HG03558 (cell line): Measurements from ENCODE around the gene ELP2.
"Not testable (repeated sequence)": the region's sequence is repeated elsewhere in the genome, so short reads cannot be mapped to it uniquely, and the experiment has no call there.

Experiments
- ATAC-seq: cut with Tn5 transposase; IDR thresholded peaks from one replicate; pipeline ENCODE4 v1.9.1; 2021; ENCODE audit warnings: moderate number of reproducible peaks; ENCODE audit not compliant: unreplicated experiment; ENCODE audit errors: extremely low read depth

Gene ELP2

GRCh38 chr18:36129300-36130038 is at the start of gene ELP2, which contains the start of gene SLC39A6:
Gene ELP2 (plus strand): TSS chr18:36129899. CDS start chr18:36129934, 35 bp downstream.
Gene SLC39A6 (minus strand): TSS chr18:36129340. CDS start chr18:36127007, 2,333 bp downstream.
- peak; percentile 67 for ATAC-seq

DNA sequence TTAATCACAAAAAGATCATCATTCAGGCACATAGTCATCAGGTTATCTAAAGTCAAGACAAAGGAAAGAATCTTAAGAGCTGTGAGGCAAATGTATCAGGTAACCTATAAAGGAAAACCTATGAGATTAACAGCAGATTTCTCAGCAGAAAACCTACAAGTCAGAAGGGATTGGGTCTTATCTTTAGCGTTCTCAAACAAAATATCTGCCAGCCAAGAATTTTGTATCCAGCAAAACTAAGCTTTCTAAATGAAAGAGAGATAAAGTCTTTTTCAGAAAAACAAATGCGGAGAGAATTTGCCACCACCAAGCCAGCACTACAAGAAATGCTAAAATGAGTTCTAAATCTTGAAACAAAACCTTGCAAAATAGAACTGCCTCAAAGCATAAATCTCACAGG is 48.6 kb upstream of the ELP2 start:
- not testable (repeated sequence) for ATAC-seq

GRCh38 chr18:36083729-36084128 is 46.0 kb upstream of the ELP2 start:
- no peak for ATAC-seq

DNA sequence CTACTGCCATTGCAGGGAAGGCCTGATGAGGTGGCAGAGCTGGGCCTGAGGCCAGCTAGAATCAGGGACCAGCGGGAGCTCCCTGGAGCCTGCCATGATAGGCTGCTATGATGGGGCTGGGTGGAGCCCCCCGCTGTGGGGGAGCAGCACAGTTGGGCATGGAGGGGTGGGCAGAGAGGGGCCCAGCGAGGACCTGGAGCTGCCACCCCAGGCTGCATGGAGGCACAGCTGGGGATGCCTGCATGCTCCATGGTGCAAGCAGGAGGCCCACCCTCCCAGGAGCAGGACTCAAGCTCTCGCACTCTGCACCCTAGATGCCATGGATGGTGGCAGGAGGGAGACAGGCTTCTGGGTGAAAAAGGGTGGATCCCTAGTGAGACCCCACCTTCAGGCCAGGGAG is 44.5 kb upstream of the ELP2 start:
- no peak for ATAC-seq

DNA sequence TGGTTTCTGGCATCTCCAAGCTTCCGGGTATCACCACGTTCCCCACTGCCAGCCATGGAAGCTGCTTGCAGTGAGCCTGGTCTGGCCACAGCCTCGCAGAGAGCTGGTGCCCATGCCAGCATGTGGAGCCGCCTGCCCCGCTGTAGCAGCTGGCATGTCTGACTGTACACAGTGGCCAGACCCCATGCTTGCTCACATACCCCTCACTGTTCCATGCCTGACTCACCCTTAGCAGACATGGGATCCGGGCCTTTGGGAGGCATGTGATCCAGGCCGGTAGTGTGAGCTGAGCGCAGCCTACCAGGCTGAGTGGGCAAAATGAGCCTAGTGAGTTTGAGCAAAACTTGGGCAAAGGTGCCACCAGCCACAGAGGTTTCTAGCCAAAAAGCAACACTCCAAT is 43.5 kb upstream of the ELP2 start:
- no peak for ATAC-seq

GRCh38 chr18:36088256-36088655 is 41.4 kb upstream of the ELP2 start:
- ATAC-seq, result no peak

- ATAC-seq, result no peak
Observed at GRCh38 chr18:36089001-36089400, 40.7 kb upstream of the ELP2 start.

- ATAC-seq, result not testable (repeated sequence)
Observed at GRCh38 chr18:36092116-36092515, 37.6 kb upstream of the ELP2 start.

- no peak for ATAC-seq
Observed at GRCh38 chr18:36094431-36094830, 35.3 kb upstream of the ELP2 start.

GRCh38 chr18:36095936-36096519 is 33.7 kb upstream of the ELP2 start:
- ATAC-seq, result no peak

- no peak for ATAC-seq
Observed at GRCh38 chr18:36096955-36097354, 32.7 kb upstream of the ELP2 start.

GRCh38 chr18:36099311-36099710 is 30.4 kb upstream of the ELP2 start:
- no peak for ATAC-seq

- ATAC-seq, result no peak
Observed at GRCh38 chr18:36101943-36102342, 27.8 kb upstream of the ELP2 start.

DNA sequence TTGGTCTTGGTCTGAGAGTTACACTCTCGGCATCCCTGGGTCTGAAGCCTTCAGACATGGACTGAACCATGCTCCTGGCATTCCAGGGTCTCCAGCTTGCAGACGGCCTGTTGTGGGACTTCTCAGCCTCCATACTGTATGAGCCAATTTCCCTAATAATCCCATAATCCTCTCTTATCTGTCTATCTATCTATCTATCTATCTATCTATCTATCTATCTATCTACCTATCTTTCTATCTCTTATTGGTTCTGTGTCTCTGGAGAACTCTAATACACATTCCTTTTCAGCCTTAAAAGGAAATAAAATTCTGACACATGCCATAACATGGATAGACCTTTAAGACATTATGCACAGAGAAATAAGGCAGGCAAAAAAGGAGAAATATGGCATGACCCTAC is 24.9 kb upstream of the ELP2 start:
- ATAC-seq, result no peak

DNA sequence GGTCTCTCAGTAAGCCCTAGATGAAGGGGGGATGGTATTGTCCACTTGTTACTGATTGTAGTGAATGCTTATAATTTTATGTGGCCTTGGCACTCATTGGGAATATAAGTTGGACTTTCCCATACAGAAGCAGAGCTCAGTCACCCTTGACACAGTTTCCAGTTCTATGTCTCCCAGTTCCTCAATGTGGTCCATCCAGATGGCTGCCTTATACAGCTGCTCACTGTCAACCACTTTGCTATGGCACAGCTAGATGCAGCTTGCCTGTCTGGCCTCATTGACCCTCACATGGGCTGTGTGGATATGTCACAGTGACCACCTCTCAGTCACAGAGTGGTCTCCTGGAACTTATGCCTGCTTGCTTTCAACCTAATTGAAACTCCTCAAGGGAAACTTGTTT is 22.2 kb upstream of the ELP2 start:
- ATAC-seq, result no peak

DNA sequence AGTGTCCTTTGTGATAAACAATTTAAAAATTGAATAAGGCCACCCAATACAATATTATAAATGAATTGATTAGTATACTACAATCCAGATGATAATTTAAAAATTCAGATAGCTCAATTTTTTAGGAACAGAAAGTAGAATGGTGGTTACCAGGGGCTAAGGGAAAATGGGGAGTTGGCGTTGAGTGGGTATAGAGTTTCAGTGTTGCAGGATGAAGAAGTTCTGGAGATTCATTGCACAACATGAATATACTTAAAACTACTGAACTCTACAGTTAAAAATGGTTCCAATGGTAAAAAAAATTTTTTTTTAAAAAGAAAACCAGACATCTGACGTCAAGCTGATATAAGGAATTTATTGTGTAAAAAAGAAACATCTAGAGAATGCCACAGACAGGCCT is 21.5 kb upstream of the ELP2 start:
- no peak for ATAC-seq

DNA sequence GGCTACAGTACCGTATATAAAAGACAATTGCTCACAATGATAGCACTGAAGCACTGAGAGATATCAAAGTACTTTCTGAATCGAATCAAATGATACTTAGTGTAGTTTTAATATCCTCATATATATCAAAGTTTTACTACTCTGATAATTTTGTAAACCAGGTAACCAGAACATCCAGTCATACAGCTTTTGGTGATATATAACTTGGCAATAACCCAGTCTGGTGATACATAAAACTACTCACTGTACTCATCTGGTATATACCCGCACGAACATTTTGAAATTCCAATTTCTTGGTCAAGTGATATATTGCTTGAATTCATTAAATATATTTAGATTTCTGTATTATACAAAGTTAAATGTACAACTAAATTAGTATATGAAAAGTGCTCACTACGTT is 21.1 kb upstream of the ELP2 start:
- ATAC-seq, result no peak

GRCh38 chr18:36109737-36110136 is 20.0 kb upstream of the ELP2 start:
- ATAC-seq, result no peak

GRCh38 chr18:36112302-36112701 is 17.4 kb upstream of the ELP2 start:
- no peak for ATAC-seq

GRCh38 chr18:36114251-36114650 is 15.4 kb upstream of the ELP2 start:
- ATAC-seq, result no peak

- no peak for ATAC-seq
Observed at GRCh38 chr18:36114738-36115137, 15.0 kb upstream of the ELP2 start.

DNA sequence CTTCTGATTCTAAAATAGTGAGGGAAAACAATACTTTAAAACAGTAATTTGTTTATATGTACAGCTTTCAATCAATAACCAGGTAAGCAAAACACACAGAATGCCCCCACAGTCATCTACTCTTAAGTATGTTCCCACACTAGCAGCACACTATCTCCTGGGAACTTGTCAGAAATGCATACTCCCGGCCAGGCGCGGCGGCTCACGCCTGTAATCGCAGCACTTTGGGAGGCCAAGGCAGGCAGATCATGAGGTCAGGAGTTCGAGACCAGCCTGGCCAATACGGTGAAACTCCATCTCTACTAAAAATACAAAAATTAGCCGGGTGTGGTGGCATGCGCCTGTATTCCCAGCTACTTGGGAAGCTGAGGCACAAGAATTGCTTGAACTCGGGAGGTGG is 12.9 kb upstream of the ELP2 start:
- ATAC-seq, result not testable (repeated sequence)
